Measurements from ENCODE around the gene NEK10.

Gene NEK10

DNA sequence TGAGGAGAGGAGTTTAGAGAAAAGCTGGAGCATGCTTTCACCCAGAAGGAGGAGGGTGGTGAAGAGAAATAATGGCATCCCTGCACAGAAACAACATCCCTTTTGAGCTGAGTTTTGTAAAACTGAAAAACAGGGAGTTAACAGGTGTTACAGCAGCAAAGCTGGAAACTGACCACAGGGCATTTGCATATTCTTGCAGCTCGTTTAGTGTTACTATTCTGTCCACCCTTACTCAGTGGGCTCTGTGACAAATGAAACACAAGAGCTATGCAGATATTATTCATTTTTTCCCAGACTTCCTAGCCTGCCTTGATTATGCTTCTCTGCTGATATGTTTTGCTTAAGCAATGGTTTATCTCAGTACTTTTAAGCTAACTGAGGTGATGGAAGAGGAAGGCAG is 272.0 kb downstream of the NEK10 start:
- DNase-seq (ENCODE audit: low read depth) = no peak

DNA sequence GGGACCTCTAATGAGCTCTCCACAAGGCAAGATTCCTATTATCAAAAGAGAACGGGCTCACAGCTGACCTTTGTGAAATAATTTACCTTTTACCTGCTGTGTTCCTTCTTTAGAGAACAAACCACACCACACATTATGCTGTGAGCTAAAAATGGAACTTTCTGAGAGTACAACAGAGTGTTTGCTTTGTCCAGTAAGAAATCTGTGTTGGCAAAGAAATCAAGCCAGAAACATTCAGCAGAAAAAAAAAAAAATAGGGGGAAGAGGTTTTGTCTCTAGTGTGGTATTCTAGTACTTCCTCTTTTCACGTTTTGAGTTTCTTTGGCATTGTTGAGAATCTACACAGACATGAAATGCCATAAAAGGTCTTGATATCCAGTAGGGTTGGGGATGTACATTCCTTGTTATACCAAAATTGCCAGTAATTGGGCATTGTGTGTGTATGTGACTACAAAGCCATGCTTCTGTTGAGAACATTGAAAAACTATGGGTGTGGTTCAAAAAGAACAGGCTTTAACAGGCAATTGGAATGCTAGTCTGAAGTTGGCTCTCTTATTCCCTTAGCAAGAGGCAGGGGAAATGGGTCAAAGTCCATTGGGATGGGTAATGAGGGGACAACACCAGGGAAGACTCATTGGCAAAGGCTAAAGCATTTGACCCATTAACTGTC is 273.5 kb downstream of the NEK10 start:
- DNase-seq (ENCODE audit: low read depth) = no peak

GRCh38 chr3:27094721-27095120 is 274.5 kb downstream of the NEK10 start:
- DNase-seq (ENCODE audit: low read depth) = no peak

DNA sequence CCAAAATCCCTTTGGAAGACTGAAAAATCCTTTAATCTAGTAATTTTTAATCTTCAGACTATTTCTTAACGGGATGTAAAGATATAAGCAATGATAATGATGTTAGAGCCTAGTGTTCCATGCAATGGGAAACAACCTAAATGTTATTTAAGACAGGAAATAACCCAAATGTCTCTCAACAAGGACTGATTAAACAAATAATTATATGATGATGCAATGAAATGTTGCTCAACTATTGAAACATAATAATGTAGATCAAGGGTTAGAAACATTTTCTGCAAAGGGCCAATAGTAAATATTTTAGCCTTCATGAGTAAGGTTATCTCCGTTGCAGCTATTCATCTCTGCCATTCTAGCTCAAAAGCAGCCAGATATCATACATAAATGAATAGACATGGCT is 275.4 kb downstream of the NEK10 start:
- no peak for DNase-seq (ENCODE audit: low read depth)

- no peak for DNase-seq (ENCODE audit: low read depth)
These were observed 278.7 kb downstream of the NEK10 start for GRCh38 chr3:27090275-27091041.

DNA sequence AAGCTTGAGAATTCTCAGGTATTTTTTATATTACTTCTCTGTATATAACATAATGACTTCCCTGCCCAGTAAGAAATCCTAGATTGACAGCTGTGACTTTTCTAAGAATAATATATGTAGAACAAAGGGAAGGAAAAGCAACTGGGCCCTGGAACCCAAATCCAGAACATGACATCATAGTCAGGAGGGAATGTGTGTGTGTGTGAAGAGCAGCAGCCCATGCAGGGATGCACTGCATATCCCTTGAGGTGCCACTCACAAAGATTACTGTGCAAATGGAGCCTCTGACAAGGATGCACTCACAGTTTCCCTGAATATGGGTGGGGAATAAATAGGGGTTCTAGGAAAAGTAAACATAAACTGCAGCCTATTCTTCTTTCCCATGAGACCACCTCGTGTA is 279.5 kb downstream of the NEK10 start:
- no peak for DNase-seq (ENCODE audit: low read depth)

- DNase-seq (ENCODE audit: low read depth) = no peak
These were observed 280.1 kb downstream of the NEK10 start for GRCh38 chr3:27089068-27089467.

- DNase-seq (ENCODE audit: low read depth) = no peak
These were observed 283.1 kb downstream of the NEK10 start for GRCh38 chr3:27085829-27086730.

DNA sequence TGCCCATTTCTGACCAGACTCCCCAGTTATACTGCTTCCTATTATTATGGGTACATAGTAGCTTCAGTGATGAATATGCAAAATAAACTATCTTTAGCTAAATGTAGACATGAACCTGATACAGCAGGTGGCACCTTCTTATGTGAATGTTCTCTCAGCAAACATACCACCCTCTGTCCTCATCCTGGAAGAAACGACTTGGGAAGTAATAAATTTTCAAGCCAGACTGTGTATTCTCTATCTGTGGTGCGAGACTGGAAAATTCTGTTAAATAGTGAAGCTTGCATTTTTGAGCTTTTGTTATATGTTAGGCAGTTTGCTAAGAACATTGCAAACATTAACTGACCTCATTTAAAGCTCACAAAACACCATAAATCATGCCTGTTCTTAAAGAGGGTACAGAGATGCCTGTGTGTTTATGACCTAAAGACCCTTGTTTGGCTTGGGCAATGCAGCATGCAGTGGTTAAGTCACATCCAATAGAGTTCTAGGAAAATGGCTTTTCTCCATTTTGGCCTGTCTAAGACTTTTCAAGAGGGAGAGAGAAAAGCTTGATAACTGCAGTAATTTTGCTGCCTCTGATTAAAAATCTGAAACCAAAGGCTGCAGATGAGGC is 287.1 kb downstream of the NEK10 start:
- DNase-seq (ENCODE audit: low read depth) = no peak

DNA sequence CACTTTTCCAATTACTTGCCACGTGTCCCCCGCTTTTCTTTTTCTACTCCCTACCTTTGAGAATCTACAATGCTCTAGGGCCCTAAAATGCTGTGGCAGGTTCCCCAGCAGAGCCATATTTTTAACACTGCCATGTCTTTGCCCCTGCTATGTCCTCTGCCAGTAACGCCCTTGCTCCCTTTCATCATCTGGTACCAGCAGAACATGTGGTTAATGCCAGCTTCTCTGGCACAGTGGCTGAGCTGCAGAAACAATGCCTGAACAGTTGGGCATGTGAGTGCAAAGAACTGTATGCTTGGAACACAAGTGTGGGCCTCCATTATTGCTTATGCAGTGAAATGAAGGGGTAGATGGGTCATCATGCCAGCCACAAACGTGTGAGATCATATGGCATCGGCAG is 287.6 kb downstream of the NEK10 start:
- DNase-seq (ENCODE audit: low read depth) = no peak

GRCh38 chr3:27080258-27080525 is 289.0 kb downstream of the NEK10 start:
- DNase-seq (ENCODE audit: low read depth) = no peak

- no peak for DNase-seq (ENCODE audit: low read depth)
These were observed 289.5 kb downstream of the NEK10 start for GRCh38 chr3:27079427-27080257.

GRCh38 chr3:27078246-27078913 is 290.8 kb downstream of the NEK10 start:
- no peak for DNase-seq (ENCODE audit: low read depth)

GRCh38 chr3:27076815-27077630 is 292.2 kb downstream of the NEK10 start:
- DNase-seq (ENCODE audit: low read depth) = no peak

DNA sequence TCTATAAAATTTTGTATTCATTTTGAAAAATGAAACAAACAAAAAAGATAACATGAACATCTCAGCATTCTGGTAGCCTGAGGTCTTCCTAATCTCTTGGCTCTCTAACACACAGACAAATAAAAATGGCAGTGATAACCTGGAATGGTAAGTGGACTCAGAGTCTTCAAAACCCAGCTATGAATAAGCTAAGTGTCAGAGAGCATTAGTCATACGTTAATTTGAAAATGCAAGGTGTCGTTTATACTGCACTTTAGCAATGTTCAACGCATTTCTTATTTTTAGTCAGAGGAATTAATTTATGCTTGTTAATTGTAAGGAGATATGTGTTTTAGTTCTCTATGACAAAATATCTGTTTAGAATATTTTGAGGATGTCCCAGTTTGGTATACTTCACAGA is 294.3 kb downstream of the NEK10 start:
- no peak for DNase-seq (ENCODE audit: low read depth)

GRCh38 chr3:27073912-27074311 is 295.3 kb downstream of the NEK10 start:
- DNase-seq (ENCODE audit: low read depth) = no peak

- DNase-seq (ENCODE audit: low read depth) = no peak
These were observed 296.2 kb downstream of the NEK10 start for GRCh38 chr3:27072810-27073651.

GRCh38 chr3:27060336-27060735 is 308.8 kb downstream of the NEK10 start:
- no peak for DNase-seq (ENCODE audit: low read depth)
